OCI-LY1 (cell line): ENCODE results near the gene PPP2R2C.

Experiments used
- EZH2 ChIP-seq: fragments of 200-600 bp; sonication (generic), shearing (Covaris generic); IDR thresholded peaks from 2 replicates; pipeline ENCODE4 v1.8.0; 2017; ENCODE audit warnings: borderline replicate concordance, mixed run types, mild to moderate bottlenecking, antibody characterized with exemption, low read length, moderate library complexity, mixed read lengths
- TF ChIP-seq, protein P1 (sequence below): fragments of 200-600 bp; sonication (generic), shearing (Covaris generic); IDR thresholded peaks from 2 replicates; pipeline ENCODE4 v1.5.1; 2017; ENCODE audit warnings: mild to moderate bottlenecking, antibody characterized with exemption, low read length, moderate library complexity, mixed read lengths

DNA sequence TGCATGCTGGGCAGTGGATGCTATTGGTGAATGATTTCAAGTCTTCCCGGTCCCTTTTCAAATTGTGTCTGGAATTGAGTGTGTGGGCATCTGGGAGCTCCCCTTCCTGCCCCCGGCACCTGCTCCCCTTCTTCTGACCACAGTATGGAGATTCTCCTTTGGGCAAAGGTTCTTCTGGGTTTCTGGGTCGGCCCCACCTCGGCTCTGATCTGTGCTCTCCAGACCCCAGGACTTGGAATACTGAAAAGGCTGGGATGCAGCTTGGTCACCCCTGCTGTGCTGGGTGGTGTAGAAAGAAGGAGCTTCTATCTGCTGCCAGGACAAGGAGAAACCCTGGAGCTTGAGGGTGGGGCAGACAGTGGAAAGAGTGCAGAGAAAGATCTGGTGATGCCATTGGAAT is 124.0 kb downstream of the PPP2R2C start:
- TF ChIP-seq, protein P1, sequence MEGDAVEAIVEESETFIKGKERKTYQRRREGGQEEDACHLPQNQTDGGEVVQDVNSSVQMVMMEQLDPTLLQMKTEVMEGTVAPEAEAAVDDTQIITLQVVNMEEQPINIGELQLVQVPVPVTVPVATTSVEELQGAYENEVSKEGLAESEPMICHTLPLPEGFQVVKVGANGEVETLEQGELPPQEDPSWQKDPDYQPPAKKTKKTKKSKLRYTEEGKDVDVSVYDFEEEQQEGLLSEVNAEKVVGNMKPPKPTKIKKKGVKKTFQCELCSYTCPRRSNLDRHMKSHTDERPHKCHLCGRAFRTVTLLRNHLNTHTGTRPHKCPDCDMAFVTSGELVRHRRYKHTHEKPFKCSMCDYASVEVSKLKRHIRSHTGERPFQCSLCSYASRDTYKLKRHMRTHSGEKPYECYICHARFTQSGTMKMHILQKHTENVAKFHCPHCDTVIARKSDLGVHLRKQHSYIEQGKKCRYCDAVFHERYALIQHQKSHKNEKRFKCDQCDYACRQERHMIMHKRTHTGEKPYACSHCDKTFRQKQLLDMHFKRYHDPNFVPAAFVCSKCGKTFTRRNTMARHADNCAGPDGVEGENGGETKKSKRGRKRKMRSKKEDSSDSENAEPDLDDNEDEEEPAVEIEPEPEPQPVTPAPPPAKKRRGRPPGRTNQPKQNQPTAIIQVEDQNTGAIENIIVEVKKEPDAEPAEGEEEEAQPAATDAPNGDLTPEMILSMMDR, result no peak
- TF ChIP-seq EZH2, result no peak
